Neural cell (in vitro differentiated cells): Measurements from ENCODE around the gene ATF7IP2. TPM values are rescaled to one million over a fixed set of nuclear protein-coding genes. Genes with fewer than 3 reads are reported as not detected.

Source experiments
- H2AFZ ChIP-seq: fragments of 200-600, 300-800 bp; sonication (generic), shearing (Covaris generic); 2 replicates; pipeline ENCODE4 v1.6.0; 2014; ENCODE audit warnings: low read depth, mild to moderate bottlenecking, antibody characterized with exemption, low read length, moderate library complexity
- H3F3A ChIP-seq: fragments of 200-600 bp; shearing (Covaris generic); 2 replicates; pipeline ENCODE4 v1.6.1; 2016; ENCODE audit warnings: mild to moderate bottlenecking, moderate library complexity, mixed read lengths, antibody characterized with exemption, low read length; ENCODE audit not compliant: insufficient read depth, poor library complexity, severe bottlenecking
- H3K27ac ChIP-seq: fragments of 200-600, 300-800 bp; sonication (generic), shearing (Covaris generic); 2 replicates; pipeline ENCODE4 v1.5.1; 2014; ENCODE audit warnings: mild to moderate bottlenecking, low read length, moderate library complexity
- H3K27me3 ChIP-seq: fragments of 300-800, 200-600 bp; sonication (generic), shearing (Covaris generic); 2 replicates; pipeline ENCODE4 v1.6.0; 2014; ENCODE audit warnings: mild to moderate bottlenecking, low read depth, low read length, moderate library complexity; ENCODE audit not compliant: insufficient read depth
- H3K36me3 ChIP-seq: fragments of 300-800, 200-600 bp; sonication (generic), shearing (Covaris generic); 2 replicates; pipeline ENCODE4 v1.5.1; 2014; ENCODE audit warnings: mild to moderate bottlenecking, antibody characterized with exemption, low read length, moderate library complexity; ENCODE audit not compliant: insufficient read depth
- H3K4me2 ChIP-seq: fragments of 300-800, 200-600 bp; sonication (generic), shearing (Covaris generic); 2 replicates; pipeline ENCODE4 v1.6.0; 2014; ENCODE audit warnings: mild to moderate bottlenecking, low read length
- H3K4me3 ChIP-seq: fragments of 300-800, 200-600 bp; sonication (generic), shearing (Covaris generic); 2 replicates; pipeline ENCODE4 v1.5.1; 2014; ENCODE audit warnings: mild to moderate bottlenecking, low read length, moderate library complexity
- H3K79me2 ChIP-seq: fragments of 200-600 bp; shearing (Covaris generic); replicated peaks from 2 replicates; pipeline ENCODE4 v1.6.0; 2014; ENCODE audit warnings: mild to moderate bottlenecking, low read length, moderate library complexity; ENCODE audit not compliant: insufficient read depth
- H3K9ac ChIP-seq: fragments of 300-800, 200-600 bp; sonication (generic), shearing (Covaris generic); 2 replicates; pipeline ENCODE4 v1.6.1; 2016; ENCODE audit warnings: mild to moderate bottlenecking, low read length, mixed read lengths
- H3K9me2 ChIP-seq: fragments of 200-600 bp; shearing (Covaris generic); 2 replicates; pipeline ENCODE4 v1.6.1; 2016; ENCODE audit warnings: mild to moderate bottlenecking, low read length, mixed read lengths; ENCODE audit not compliant: insufficient read depth
- H3K9me3 ChIP-seq: fragments of 200-600, 300-800 bp; sonication (generic), shearing (Covaris generic); 2 replicates; pipeline ENCODE4 v1.6.1; 2016; ENCODE audit warnings: mild to moderate bottlenecking, mixed run types, low read length, moderate library complexity, mixed read lengths
- H4K20me1 ChIP-seq: fragments of 200-600 bp; shearing (Covaris generic); 2 replicates; pipeline ENCODE4 v1.6.1; 2016; ENCODE audit warnings: mild to moderate bottlenecking, mixed run types; ENCODE audit not compliant: insufficient read depth
- EP300 ChIP-seq: fragments of 450-650 bp; conservative IDR thresholded peaks from 2 replicates; pipeline ENCODE4 v1.6.1; 2014; ENCODE audit warnings: antibody characterized with exemption, mild to moderate bottlenecking, moderate library complexity; ENCODE audit not compliant: poor library complexity, severe bottlenecking
- EZH2 ChIP-seq: fragments of 200-600, 300-800 bp; shearing (Covaris generic), sonication (generic); IDR thresholded peaks from 2 replicates; pipeline ENCODE4 v1.6.1; 2014; ENCODE audit warnings: antibody characterized with exemption, low read length, borderline replicate concordance, mild to moderate bottlenecking; ENCODE audit not compliant: insufficient read depth, poor library complexity, severe bottlenecking
- MXI1 ChIP-seq: fragments of 450-650 bp; conservative IDR thresholded peaks from 2 replicates; pipeline ENCODE4 v1.6.1; 2014; ENCODE audit warnings: antibody characterized with exemption, mild to moderate bottlenecking; ENCODE audit not compliant: poor library complexity, severe bottlenecking
- POLR2AphosphoS5 ChIP-seq: IDR thresholded peaks from 2 replicates; pipeline ENCODE4 v1.6.1; 2012
- RAD21 ChIP-seq: fragments of 450-650 bp; conservative IDR thresholded peaks from 2 replicates; pipeline ENCODE4 v1.6.1; 2014; ENCODE audit warnings: antibody characterized with exemption, mild to moderate bottlenecking, moderate library complexity
- REST ChIP-seq: IDR thresholded peaks from 2 replicates; pipeline ENCODE4 v1.6.1; 2012; ENCODE audit warnings: borderline replicate concordance
- SMC3 ChIP-seq: fragments of 450-650 bp; conservative IDR thresholded peaks from 2 replicates; pipeline ENCODE4 v1.6.1; 2014; ENCODE audit warnings: antibody characterized with exemption, mild to moderate bottlenecking, moderate library complexity; ENCODE audit not compliant: poor library complexity
- TAF1 ChIP-seq: IDR thresholded peaks from 2 replicates; pipeline ENCODE4 v1.6.1; 2012; ENCODE audit warnings: low read depth
- polyA plus RNA-seq: library from polyadenylated mRNA; depleted of rRNA; stranded (reverse); fragments of >200 nt; gene quantifications from 2 replicates; pipeline ENCODE4 v1.2.3, GENCODE V29; 2014
- TF ChIP-seq, protein P1 (sequence below): fragments of 450-650 bp; IDR thresholded peaks from 2 replicates; pipeline ENCODE4 v1.5.1; 2014; ENCODE audit warnings: antibody characterized with exemption, mild to moderate bottlenecking, moderate library complexity; ENCODE audit not compliant: poor library complexity, severe bottlenecking

ATF7IP2 gene
- polyA plus RNA-seq, 1 donor from 2014 or later = 20.9 TPM

- H3K9ac ChIP-seq = no peak overlapping the region
- H3K9me2 ChIP-seq = no peaks in the 10 kb centered on the region
- H3K9me3 ChIP-seq = no peaks in the 10 kb centered on the region
Measured at GRCh38 chr16:10518479-10519041, 132.7 kb downstream of the ATF7IP2 start.

DNA sequence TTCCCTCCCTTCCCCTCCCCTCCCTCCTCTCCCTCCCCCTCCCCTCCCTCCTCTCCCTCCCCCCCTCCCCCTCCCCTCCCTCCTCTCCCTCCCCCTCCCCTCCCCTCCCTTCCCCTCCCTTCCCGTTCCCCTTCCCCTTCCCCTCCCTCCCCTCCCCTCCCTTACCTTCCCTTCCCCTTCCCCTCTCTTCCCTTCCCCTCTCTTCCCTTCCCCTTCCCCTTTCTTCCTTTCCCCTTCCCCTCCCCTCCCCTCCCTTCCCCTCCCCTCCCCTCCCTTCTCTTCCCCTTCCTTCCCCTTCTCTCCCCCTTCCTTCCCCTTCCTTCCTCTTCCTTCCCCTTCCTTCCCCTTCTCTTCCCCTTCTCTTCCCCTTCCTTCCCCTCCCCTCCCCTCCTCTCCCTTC lies 133.4 kb downstream of the ATF7IP2 start:
- Histone ChIP-seq H2AFZ (no peak overlapping the region), H3K9me2 (no peaks in the 10 kb centered on the region), H3K27me3 (no peaks in the 10 kb centered on the region), H3K9ac (no peak overlapping the region), H3K9me3 (no peaks in the 10 kb centered on the region), H3K27ac (no peak overlapping the region), H3K36me3 (no peaks in the 10 kb centered on the region), H3K79me2 (no peaks in the 10 kb centered on the region), H4K20me1 (no peaks in the 10 kb centered on the region), H3K4me3 (no peak overlapping the region), H3F3A (no peaks in the 10 kb centered on the region), H3K4me2 (no peak overlapping the region)
- no peak for TF ChIP-seq REST
- TF ChIP-seq EZH2 = no peak
- no peak for TF ChIP-seq MXI1
- TF ChIP-seq POLR2AphosphoS5 = no peak
- no peak for TF ChIP-seq SMC3

More at GRCh38 chr16:10518479-10519041, 132.7 kb downstream of the ATF7IP2 start:
- no peaks in the 10 kb centered on the region for H3K27me3 ChIP-seq
- H3K79me2 ChIP-seq = no peaks in the 10 kb centered on the region
- no peaks in the 10 kb centered on the region for H3K36me3 ChIP-seq
- no peaks in the 10 kb centered on the region for H4K20me1 ChIP-seq
- no peak overlapping the region for H3K27ac ChIP-seq
- H3F3A ChIP-seq = no peaks in the 10 kb centered on the region
- H3K4me2 ChIP-seq = no peak overlapping the region
- TF ChIP-seq EZH2 (no peak), EP300 (no peak), POLR2AphosphoS5 (no peak), TAF1 (no peak), RAD21 (no peak), REST (no peak), SMC3 (no peak), MXI1 (no peak)
- TF ChIP-seq, protein P1, sequence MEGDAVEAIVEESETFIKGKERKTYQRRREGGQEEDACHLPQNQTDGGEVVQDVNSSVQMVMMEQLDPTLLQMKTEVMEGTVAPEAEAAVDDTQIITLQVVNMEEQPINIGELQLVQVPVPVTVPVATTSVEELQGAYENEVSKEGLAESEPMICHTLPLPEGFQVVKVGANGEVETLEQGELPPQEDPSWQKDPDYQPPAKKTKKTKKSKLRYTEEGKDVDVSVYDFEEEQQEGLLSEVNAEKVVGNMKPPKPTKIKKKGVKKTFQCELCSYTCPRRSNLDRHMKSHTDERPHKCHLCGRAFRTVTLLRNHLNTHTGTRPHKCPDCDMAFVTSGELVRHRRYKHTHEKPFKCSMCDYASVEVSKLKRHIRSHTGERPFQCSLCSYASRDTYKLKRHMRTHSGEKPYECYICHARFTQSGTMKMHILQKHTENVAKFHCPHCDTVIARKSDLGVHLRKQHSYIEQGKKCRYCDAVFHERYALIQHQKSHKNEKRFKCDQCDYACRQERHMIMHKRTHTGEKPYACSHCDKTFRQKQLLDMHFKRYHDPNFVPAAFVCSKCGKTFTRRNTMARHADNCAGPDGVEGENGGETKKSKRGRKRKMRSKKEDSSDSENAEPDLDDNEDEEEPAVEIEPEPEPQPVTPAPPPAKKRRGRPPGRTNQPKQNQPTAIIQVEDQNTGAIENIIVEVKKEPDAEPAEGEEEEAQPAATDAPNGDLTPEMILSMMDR = no peak
- H2AFZ ChIP-seq = no peak overlapping the region
- H3K4me3 ChIP-seq = no peak overlapping the region
